AG04449 (cell line): ENCODE data around the gene SUSD5.
"Not testable (repeated sequence)": the region's sequence is repeated elsewhere in the genome, so short reads cannot be mapped to it uniquely, and the experiment has no call there.

Source experiments
- CTCF ChIA-PET: fragments of 350-600 bp; formaldehyde crosslinking; extraction: SDS; loops from one replicate; lab custom pipeline; 2021; ENCODE audit warnings: antibody characterized with exemption; lab: Yijun Ruan, JAX
- POLR2A ChIA-PET: fragments of 400-600, 350-600 bp; formaldehyde crosslinking; extraction: SDS; loops from one replicate; lab custom pipeline; 2020; ENCODE audit warnings: antibody characterized with exemption, inconsistent platforms; lab: Yijun Ruan, JAX
- DNase-seq: peaks from one replicate; pipeline ENCODE4 v3.0.0-alpha.2; 2010; ENCODE audit warnings: low read depth, low spot score
- H3K4me3 ChIP-seq: 2 replicates; pipeline ENCODE4 v1.5.1; 2011; ENCODE audit warnings: low read depth, mild to moderate bottlenecking, control low read depth, low read length
- TF ChIP-seq, protein P1 (sequence below): IDR thresholded peaks from one replicate; pipeline ENCODE4 v1.5.1; 2011; ENCODE audit warnings: mild to moderate bottlenecking, moderate library complexity, low read length, control low read depth, inconsistent platforms; ENCODE audit not compliant: insufficient read depth; ENCODE audit errors: missing control alignments

The SUSD5 gene

DNA sequence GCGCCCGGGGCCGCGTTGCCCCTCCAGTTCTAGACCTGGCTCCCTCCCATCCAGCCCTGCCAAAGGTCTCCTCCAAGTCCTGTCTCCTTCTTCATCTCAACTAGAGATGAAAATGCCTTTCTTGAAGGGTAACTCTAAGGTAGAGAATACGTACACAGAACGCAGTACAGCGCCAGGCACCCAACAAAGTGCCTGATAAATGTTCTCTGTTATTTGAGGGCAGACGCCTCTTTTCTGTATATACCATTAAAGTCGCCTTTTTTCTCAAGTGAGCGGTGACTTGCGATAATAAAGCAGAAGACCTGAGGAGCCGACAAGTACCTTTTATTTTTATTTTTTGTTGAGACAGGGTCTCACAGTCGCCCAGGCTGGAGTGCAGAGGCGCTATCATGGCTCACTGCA lies 104.0 kb downstream of the SUSD5 start:
- TF ChIP-seq, protein P1, sequence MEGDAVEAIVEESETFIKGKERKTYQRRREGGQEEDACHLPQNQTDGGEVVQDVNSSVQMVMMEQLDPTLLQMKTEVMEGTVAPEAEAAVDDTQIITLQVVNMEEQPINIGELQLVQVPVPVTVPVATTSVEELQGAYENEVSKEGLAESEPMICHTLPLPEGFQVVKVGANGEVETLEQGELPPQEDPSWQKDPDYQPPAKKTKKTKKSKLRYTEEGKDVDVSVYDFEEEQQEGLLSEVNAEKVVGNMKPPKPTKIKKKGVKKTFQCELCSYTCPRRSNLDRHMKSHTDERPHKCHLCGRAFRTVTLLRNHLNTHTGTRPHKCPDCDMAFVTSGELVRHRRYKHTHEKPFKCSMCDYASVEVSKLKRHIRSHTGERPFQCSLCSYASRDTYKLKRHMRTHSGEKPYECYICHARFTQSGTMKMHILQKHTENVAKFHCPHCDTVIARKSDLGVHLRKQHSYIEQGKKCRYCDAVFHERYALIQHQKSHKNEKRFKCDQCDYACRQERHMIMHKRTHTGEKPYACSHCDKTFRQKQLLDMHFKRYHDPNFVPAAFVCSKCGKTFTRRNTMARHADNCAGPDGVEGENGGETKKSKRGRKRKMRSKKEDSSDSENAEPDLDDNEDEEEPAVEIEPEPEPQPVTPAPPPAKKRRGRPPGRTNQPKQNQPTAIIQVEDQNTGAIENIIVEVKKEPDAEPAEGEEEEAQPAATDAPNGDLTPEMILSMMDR = no peak
- peak overlapping the region; percentile 84 for H3K4me3 ChIP-seq
- CTCF ChIA-PET = interaction anchor here (1.6 to 4.4 kb wide), 5 partner anchors 15 to 258 kb away, joined by 6 to 34 read pairs (median 9); no protein-coding TSS in a partner anchor
- DNase-seq = no peak
- POLR2A ChIA-PET = interaction anchor here (0.7 to 2.0 kb wide), 2 partner anchors 10 to 18 kb away, joined by 3 to 13 read pairs; partner anchors contain the start of genes GLB1 and TMPPE

DNA sequence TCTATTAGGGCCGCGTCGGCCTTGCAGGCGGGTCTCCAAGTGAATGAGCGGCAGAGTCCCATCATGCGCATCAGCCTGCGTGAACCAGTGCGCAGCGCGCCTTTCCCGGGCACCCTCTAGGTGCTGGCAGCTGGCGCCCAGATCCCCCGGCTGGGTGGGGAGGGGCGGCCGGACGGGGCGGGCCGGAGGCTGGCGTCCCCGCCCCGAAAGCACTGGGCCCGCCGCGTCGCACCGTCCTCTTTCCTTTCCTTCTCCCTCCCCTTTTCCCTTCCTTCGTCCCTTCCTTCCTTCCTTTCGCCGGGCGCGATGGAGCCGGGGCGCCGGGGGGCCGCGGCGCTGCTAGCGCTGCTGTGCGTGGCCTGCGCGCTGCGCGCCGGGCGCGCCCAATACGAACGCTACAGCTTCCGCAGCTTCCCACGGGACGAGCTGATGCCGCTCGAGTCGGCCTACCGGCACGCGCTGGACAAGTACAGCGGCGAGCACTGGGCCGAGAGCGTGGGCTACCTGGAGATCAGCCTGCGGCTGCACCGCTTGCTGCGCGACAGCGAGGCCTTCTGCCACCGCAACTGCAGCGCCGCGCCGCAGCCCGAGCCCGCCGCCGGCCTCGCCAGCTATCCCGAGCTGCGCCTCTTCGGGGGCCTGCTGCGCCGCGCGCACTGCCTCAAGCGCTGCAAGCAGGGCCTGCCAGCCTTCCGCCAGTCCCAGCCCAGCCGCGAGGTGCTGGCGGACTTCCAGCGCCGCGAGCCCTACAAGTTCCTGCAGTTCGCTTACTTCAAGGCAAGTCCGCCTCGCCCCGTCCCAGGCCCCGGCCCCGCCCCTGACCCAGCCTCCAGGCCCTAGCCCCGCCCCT lies 104.6 kb downstream of the SUSD5 start, which contains the start of gene CRTAP:
Gene CRTAP, plus strand, starts transcription at position 243 of the 850 bp plus-strand sequence. Its CDS starts 64 bp downstream, at position 307.
- TF ChIP-seq, protein P1 = no peak
- ChIA-PET POLR2A (interaction anchor here (0.5 to 2.0 kb wide), 4 partner anchors 9 to 282 kb away, joined by 3 to 13 read pairs (median 3); partner anchors contain the start of genes GLB1 and TMPPE), CTCF (interaction anchor here (0.8 to 3.7 kb wide), 9 partner anchors 10 to 259 kb away, joined by 3 to 21 read pairs (median 7); no protein-coding TSS in a partner anchor)
- H3K4me3 ChIP-seq = peak within 1 kb of the TSS; percentile 84
- DNase-seq = peak; percentile 69

DNA sequence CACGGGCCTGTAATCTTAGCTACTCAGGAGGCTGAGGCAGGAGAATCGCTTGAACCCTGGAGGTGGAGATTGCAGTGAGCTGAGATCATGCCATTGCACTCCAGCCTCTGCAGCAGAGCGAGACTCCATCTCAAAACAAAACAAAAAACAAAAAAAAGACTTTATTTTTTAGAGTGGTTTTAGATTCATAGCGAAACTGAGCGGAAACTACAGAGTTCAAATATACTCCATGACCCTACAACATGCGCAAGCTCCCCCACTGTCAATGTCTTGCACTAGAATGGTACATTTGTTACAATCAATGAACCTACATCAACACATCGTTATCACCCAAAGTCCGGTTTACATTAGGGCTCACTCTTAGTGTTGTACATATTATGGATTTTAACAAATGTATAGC lies 107.0 kb downstream of the SUSD5 start:
- DNase-seq = no peak
- CTCF ChIA-PET = interaction anchor here (1.3 kb wide), 1 partner anchor 262 kb away, joined by 5 read pairs; no protein-coding TSS in a partner anchor
- H3K4me3 ChIP-seq = no peak overlapping the region
- POLR2A ChIA-PET = no interaction called here
- TF ChIP-seq, protein P1 = no peak

DNA sequence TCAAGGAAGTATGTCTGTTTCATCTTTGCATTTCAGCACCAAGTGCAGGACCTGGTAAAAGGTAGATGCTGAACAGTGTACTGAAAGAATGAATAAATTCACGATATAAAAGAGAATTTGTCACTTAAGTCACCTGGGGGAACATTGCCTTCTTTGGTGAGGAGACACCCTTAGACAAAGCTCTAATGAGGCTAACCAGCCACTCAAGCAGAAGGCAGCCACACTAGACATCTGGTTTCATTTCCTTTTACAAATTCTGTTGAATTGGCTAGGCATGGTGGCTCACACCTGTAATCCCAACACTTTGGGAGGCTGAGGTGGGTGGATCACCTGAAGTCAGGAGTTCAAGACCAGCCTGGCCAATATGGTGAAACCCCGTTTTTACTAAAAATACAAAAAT lies 111.8 kb downstream of the SUSD5 start:
- DNase-seq, CTCF ChIA-PET, POLR2A ChIA-PET, H3K4me3 ChIP-seq: not testable (repeated sequence)

DNA sequence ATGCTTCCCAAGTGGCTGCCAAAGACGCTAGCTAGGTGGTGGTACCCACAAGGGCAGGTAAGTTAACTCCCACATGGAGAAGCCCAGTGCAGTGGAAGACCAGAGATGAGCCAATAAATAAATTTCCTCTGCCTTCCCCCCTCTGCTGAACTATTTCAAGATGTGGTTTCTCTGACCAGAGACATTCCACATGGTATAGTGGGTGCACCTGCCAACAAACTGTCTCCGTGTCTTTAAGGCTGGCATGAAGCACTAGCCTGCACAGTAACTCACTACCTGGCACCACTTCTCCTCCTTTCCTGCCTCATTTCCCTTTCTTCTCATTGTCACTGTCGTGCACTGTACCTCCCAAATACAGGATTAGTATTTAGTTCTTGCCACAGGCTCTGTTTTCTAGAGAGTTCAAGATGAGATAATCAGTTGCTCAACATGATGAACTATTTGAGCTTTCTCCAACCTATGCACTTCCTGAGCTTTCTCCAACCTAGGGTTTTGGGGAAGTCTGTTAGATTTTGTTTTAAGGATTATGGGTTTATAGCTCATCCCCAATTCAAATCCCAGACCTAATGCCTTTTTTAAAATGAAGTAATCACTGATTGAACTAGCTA lies 113.2 kb downstream of the SUSD5 start:
- TF ChIP-seq, protein P1 = no peak
- H3K4me3 ChIP-seq = no peak overlapping the region
- CTCF ChIA-PET = interaction anchor here (2.3 kb wide), 1 partner anchor 267 kb away, joined by 10 read pairs; no protein-coding TSS in a partner anchor
- POLR2A ChIA-PET = no interaction called here
- DNase-seq = no peak

DNA sequence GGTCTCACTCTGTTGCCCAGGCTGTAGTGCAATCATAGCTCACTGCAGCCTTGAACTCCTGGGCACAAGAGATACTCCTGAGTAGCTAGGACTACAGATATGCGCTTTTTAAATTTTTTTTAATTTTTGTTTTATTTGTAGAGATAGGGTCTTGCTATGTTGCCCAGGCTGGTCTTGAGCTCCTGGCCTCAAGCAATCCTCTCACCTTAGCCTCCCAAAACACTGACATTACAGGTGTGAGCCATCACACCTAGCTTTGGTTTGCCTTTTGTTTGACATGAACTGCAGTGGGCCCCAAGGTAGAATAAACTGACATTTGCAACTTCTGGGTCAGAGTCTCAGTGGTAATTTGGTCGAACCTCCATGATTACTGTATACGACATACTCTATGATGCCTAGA lies 113.8 kb downstream of the SUSD5 start:
- DNase-seq = no peak
- CTCF ChIA-PET = interaction anchor here (1.0 to 2.3 kb wide), 3 partner anchors 8 to 268 kb away, joined by 4 to 10 read pairs (median 5); no protein-coding TSS in a partner anchor
- POLR2A ChIA-PET = no interaction called here
- TF ChIP-seq, protein P1 = no peak
- no peak overlapping the region for H3K4me3 ChIP-seq
